GM19238 (cell line): Measurements from ENCODE around the gene FUCA1.
"Not testable (repeated sequence)": the region's sequence is repeated elsewhere in the genome, so short reads cannot be mapped to it uniquely, and the experiment has no call there.

Experiments
- DNase-seq: peaks from one replicate; pipeline ENCODE4 v3.0.0; 2011; ENCODE audit warnings: low spot score; ENCODE audit not compliant: insufficient read length

Gene FUCA1

GRCh38 chr1:23802809-23803342, 65.2 kb downstream of the FUCA1 start:
- DNase-seq = not testable (repeated sequence)

- no peak for DNase-seq
These were observed 66.2 kb downstream of the FUCA1 start for GRCh38 chr1:23801876-23802275.

- no peak for DNase-seq
These were observed 66.7 kb downstream of the FUCA1 start for GRCh38 chr1:23801338-23801748.

- peak; percentile 99 for DNase-seq
These were observed 67.4 kb downstream of the FUCA1 start, which contains the start of gene GALE for GRCh38 chr1:23800400-23801337. Gene GALE (minus strand): TSS chr1:23800754. CDS start chr1:23799007, 1,747 bp downstream.

GRCh38 chr1:23799570-23800399, 68.3 kb downstream of the FUCA1 start:
- no peak for DNase-seq

GRCh38 chr1:23799255-23799569, 68.9 kb downstream of the FUCA1 start:
- DNase-seq = no peak

GRCh38 chr1:23798662-23799142, 69.4 kb downstream of the FUCA1 start:
- no peak for DNase-seq

- no peak for DNase-seq
These were observed 70.3 kb downstream of the FUCA1 start for GRCh38 chr1:23797478-23798448.

GRCh38 chr1:23796466-23797271, 71.4 kb downstream of the FUCA1 start:
- no peak for DNase-seq

GRCh38 chr1:23795676-23796465, 72.2 kb downstream of the FUCA1 start:
- no peak for DNase-seq
